ENCODE measurements around the gene SRBD1.

SRBD1 gene

DNA sequence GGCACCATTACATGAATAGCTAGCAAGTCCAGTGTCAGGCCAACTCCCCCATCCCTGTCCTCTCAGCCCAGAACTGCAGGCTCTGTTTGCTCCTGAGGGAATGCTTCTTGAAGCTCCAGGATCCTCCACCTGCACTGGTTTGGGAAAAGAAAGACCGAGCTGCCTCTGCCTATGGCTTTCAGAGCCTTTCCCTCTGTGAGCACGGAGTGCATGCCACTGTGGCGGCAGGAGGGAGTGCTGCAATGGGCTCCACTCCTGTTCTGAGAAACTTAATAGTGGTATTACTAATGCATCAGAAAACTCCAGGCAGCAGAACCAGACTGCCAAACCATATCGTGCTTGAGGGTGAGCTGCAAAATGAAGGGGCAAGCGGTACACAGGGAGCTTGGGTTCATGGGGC, 271.8 kb downstream of the SRBD1 start:
- Mint-ChIP-seq H3K36me3 (no peaks in the 10 kb centered on the region), H3K4me3 (no peak overlapping the region), H3K27ac (no peak overlapping the region), H3K27me3 (peaks cover 2% of the 10 kb centered on the region), H3K4me1 (no peaks in the 10 kb centered on the region), H3K9me3 (no peaks in the 10 kb centered on the region)
